HG03095 (cell line): ENCODE measurements around the gene TGFBR3.

ENCODE experiments used
- ATAC-seq: cut with Tn5 transposase; IDR thresholded peaks from one replicate; pipeline ENCODE4 v1.9.1; 2021; ENCODE audit warnings: moderate library complexity; ENCODE audit not compliant: unreplicated experiment

The TGFBR3 gene

GRCh38 chr1:91764471-91765115, 121.4 kb downstream of the TGFBR3 start:
- ATAC-seq = no peak

GRCh38 chr1:91763252-91763651, 122.7 kb downstream of the TGFBR3 start:
- no peak for ATAC-seq

GRCh38 chr1:91761295-91761721, 124.6 kb downstream of the TGFBR3 start:
- ATAC-seq = no peak

DNA sequence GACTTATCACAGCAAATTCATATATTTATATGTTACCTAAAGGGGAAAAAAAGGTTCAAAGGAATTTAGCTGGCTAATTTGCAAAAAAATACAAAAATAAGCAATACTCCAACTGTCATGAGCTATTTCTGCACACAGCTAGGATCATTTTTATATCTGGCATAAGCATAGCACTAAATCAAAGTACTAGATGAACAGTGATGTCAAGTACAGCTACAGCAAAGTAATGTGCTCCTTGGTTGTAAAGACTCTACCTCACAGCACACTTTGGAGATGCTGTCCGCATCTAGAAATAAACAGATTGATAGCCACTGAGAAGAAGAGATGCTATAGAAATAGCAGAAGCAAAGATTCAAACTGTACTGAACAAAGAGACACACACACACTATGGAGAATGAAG, 125.4 kb downstream of the TGFBR3 start:
- ATAC-seq = no peak

DNA sequence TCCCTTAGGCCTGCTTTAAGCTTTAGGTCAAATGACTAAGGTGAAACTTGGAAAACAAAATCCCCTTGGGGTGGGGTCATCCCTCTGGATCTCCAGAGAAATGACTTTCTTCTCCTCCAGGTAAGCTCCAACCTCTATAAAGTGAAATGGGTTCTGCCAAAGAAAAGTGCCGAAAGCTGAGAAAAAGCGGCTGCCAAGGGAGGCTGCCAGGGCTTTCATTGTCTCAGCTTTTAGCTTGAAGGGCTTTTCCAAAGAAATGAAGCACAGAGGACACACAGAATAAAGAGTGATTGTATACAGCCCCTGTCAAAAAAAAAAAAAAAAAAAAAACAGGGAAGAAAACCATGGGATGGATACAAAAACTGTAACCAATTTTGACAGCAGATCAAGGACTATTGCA, 126.9 kb downstream of the TGFBR3 start:
- no peak for ATAC-seq

DNA sequence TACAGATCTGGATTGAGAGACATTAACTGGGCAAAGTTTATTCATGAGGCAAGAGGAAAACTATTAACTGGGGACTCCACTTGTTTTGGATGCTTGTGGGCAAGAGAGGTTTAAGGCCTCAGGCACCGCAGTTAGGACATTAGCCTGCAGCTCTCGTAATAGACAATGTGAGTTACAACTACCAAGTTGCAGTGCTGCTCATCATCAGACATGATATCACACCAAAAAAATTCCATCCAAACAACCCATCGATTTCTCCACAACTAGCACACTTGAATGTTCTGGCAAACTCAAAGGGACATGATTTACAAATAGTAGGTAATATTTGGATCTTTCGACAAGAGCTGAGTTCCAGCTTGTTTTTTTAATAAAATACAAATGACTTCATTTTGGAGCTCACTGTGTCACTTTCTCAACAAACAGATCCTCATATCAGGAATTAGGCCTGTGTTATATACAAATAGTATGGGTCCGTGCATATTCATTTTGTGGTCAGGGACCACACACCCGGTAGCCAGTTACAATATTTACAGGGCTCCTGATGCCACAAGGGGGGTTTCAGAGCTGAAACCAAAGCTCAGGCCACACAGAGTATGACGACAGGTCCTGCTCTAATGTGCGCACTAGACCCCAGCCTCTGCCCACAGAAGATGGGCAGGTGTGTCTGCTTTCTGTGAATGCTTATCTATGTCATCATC, 128.0 kb downstream of the TGFBR3 start:
- no peak for ATAC-seq

DNA sequence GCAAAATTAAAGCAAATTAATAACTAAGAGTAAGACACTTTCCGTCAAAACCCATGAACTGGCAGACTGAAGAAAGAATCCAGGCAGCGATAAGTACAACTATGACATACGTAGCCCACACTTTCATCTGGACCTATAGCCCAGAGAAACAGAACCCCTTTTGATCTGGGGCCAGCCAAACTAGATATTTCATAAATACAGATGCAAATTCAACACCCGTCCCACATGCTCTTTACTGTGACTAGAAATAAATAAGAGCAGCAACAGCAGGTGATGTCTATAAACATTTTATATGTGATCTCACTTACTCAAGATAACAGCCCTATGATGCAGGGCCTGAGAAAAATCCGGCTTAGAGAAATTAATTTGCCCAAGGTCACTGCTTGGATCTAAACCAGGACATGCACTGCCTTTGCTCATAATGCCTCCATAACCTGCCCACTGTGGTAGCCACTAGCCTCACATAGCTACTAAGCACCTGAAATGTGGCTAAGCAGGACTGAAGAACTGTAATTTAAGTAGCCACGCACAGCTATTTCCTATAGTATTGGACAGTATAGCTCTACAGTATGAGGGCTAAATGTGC, 130.2 kb downstream of the TGFBR3 start:
- ATAC-seq = no peak

DNA sequence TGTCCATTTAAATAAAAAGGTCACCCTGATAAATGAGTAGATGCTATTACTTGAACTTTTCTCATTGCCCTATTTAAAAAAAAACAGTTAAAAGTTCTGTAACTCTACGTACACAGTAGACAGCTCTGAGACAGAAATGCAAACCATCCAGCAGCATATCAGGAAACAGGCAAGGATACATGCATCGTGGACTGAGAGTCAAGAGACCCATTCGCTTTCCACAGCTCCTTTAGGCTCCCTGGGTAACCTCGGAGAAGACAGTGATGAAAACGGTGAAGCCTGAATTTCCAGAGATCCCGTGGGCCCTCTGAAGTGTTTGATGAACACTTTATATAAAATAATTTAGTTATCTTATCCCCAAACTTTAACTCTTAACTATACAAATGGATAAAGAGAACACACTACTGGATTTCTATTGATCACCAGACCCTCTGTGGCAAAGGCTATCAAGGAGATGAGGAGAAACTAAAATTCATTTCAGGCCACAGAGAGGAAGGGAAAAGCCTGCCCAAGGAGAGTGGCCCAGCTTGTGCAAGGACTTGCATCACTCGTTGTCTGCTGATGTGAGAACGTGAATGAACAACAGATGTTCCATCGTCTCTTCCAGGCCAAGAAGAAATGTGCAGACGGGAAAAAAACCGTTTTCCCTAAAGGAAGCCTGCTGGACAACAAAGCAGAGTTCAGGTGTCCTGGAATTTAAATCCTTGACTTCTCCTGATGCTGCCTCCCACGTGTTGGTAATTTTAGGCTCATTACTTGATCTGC, 131.0 kb downstream of the TGFBR3 start:
- ATAC-seq = no peak

GRCh38 chr1:91754348-91754747, 131.6 kb downstream of the TGFBR3 start:
- ATAC-seq = peak; percentile 52

DNA sequence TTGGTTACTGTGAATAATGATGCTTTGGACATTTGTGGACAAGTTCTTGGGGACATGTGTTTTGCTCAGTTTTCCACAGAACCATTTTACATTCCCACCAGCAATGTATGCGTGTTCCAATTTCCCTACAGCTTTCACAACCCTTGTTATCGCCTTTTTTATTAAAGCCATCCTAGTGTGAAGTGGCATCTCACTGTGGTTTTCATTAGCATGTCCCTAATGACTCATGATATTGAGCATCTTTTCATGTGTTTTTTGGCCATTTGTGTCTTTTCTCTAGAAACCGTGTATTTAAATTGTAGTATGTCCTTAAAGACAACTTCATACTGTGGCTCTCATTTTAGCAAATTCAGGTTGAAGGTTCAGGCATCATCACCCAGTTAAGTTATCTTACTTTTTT, 132.1 kb downstream of the TGFBR3 start:
- peak; percentile 5 for ATAC-seq

DNA sequence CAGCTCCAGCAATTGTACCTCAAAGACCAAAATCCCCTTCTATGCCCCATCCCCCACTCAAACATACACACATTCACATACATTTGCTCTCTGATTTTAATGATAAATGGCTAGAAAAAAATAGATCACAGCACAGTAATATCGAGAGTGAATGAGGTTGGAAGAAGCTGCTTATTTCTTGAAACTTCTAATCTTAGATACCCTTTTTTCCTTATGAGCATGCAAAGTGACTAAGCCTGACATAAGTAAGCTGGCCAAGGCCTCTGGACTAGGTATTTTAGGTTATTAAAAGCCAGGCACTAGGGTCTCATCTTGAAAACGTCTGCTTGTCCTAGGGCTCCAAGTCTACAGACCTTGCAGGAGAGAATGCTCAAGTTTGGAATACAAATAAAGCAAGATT, 133.6 kb downstream of the TGFBR3 start:
- peak; percentile 64 for ATAC-seq

GRCh38 chr1:91751275-91751674, 134.7 kb downstream of the TGFBR3 start:
- no peak for ATAC-seq

DNA sequence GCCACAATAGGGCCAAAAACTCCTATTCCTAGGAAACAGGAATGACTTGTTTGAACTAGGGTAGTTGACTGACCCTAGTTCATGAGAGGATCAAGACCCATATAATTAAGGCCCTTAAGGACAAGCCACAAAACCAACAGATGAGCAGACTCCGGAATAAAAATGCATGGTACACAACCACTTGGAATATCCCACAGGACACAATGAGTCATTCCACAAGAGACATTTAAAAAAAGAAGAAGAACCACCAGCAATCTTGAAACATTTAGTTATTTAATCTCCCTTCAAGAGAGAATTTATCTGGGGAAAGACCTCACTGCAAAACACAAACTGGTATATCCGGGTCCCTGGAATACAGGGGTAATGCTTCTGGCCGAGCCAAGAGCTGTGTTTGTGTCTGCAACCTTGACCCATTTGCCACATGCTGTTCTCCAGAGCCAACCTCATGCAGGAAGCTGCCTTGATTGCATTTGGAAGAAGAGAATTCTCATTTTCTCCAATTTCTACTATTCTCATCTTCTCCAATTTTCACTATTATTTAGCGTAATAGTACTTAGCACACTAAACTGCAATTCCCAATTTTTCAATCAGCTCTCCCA, 135.5 kb downstream of the TGFBR3 start:
- ATAC-seq = no peak

DNA sequence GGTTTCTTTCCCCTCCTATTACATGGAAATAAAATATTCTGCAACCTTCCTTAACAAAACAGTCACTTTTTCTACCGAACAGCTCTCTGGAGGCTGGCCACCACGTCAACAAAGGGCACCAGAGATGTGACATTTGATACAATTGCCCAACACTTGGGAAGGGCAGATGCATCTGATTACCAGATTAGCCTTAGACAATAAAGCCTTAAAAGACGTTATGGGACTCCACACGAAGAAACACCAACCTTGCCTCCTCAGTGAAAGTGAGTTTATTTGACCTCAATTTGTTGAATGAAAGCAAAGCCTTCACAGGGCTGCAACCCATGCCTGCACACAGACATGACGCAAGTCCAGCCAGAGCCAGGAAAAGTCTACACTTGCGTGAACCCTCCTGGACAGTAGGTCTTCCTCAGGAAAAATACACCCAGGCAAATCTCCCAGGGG, 136.1 kb downstream of the TGFBR3 start:
- no peak for ATAC-seq

GRCh38 chr1:91747666-91748065, 138.3 kb downstream of the TGFBR3 start:
- no peak for ATAC-seq

- no peak for ATAC-seq
Measured at GRCh38 chr1:91746728-91747338, 139.1 kb downstream of the TGFBR3 start.

DNA sequence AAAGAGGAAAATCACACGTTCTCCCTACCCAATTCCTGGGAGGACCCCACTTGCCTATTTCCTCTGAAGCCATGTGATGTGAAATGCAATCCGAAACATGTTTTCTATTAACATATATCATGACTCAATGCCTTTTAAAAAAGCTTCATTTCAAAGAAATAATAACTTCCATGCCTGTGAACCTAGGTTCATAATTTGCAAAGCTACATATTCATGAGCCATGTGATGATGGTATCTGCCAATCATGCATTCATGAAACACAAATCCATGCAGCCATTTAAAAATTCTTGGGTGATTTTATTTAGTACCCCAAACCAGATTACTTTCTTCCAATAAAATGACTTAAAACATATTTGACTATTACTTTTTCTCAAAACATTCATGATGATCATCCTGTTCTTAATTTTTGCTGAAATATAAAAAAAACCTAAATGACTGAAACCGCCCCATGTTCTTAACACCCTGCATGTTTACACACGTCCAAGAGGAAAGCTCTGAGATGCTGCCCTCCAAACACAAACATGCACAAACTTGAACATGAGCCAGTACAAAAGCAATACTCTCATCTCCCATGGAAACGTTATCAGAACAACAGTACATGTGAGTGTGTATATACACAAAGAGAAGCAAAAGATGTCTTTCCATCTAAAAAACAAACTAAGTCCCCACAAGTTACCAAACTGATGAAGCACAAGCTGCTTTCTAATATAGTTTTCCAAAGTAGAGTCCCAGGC, 140.1 kb downstream of the TGFBR3 start:
- ATAC-seq = no peak

DNA sequence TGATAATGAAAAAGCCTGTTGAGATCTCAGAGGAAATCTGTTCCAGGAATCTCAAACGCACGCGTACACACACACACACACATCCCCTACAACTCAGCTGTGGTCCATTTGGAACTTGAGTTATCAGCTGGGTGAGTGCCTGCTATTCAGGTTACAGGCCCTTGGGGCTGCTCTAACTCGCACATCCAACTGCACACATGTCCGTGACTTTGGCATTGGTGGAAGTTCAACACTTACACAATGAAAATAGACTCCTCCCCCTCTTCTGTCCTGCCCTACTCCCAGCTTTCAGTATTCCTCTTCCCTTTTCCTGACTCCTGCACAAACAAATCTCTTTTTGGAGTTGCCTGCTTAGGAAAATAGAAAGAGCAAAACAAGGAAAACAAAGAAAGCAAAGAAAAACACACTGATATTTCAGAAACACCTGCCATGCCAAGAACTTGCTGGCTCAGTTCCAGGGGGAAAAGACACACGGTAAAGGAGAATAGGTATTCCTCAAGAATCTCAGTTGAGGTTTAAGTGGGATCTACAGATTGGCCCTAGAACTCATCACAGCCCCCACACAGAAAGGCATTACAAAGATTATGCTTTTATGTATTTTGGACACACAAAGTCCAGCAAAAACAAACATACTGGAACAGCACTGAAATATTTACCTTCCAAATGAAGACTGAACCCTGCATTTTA, 140.9 kb downstream of the TGFBR3 start:
- no peak for ATAC-seq

GRCh38 chr1:91742848-91743292, 143.1 kb downstream of the TGFBR3 start:
- ATAC-seq = no peak
